Trophoblast cell (in vitro differentiated cells and primary cell): ENCODE results near the gene NCS1.

ENCODE experiments used
- DNase-seq, 2 donors: peaks; one replicate each; pipeline ENCODE4 v3.0.0-alpha.2; 2016
- H2AFZ ChIP-seq: 2 replicates; pipeline ENCODE4 v1.6.1; 2013; ENCODE audit warnings: low read length, moderate library complexity, mild to moderate bottlenecking; ENCODE audit not compliant: insufficient read depth, poor library complexity
- H2AK5ac ChIP-seq: 2 replicates; pipeline ENCODE4 v1.6.1; 2013; ENCODE audit warnings: mild to moderate bottlenecking, low read length
- H2BK120ac ChIP-seq: 2 replicates; pipeline ENCODE4 v1.6.1; 2013; ENCODE audit warnings: low read length, mild to moderate bottlenecking, moderate library complexity; ENCODE audit not compliant: insufficient read depth, poor library complexity
- H2BK12ac ChIP-seq: 2 replicates; pipeline ENCODE4 v1.6.1; 2013; ENCODE audit warnings: mild to moderate bottlenecking, low read length, moderate library complexity
- H2BK5ac ChIP-seq: 2 replicates; pipeline ENCODE4 v1.6.1; 2013; ENCODE audit warnings: low read length, low read depth, moderate library complexity, mild to moderate bottlenecking; ENCODE audit not compliant: poor library complexity
- H3K14ac ChIP-seq: 2 replicates; pipeline ENCODE4 v1.6.1; 2013; ENCODE audit warnings: mild to moderate bottlenecking, low read length
- H3K18ac ChIP-seq: 2 replicates; pipeline ENCODE4 v1.6.1; 2013; ENCODE audit warnings: mild to moderate bottlenecking, low read length
- H3K23ac ChIP-seq: 2 replicates; pipeline ENCODE4 v1.6.1; 2013; ENCODE audit warnings: low read length
- H3K27ac ChIP-seq: 2 replicates; pipeline ENCODE4 v1.5.1; 2013; ENCODE audit warnings: low read depth, mild to moderate bottlenecking, inconsistent platforms, low read length, moderate library complexity
- H3K27me3 ChIP-seq: 2 replicates; pipeline ENCODE4 v1.6.1; 2013; ENCODE audit warnings: inconsistent platforms, mild to moderate bottlenecking, low read length, moderate library complexity; ENCODE audit not compliant: insufficient read depth
- H3K36me3 ChIP-seq, 2 experiments: 1 replicate in 1 of 2; 2 replicates in 1 of 2; pipeline ENCODE4 v1.6.1; 2013; ENCODE audit warnings: low read length in 2 of 2, mild to moderate bottlenecking in 2 of 2, moderate library complexity in 1 of 2; ENCODE audit not compliant: insufficient read depth in 2 of 2, control insufficient read depth in 1 of 2
- H3K4ac ChIP-seq: 2 replicates; pipeline ENCODE4 v1.6.1; 2013; ENCODE audit warnings: low read depth, mild to moderate bottlenecking, low read length, moderate library complexity
- H3K4me1 ChIP-seq, 2 experiments: 1 replicate in 1 of 2; 2 replicates in 1 of 2; pipeline ENCODE4 v1.6.1; 2013; ENCODE audit warnings: low read length in 2 of 2, mild to moderate bottlenecking in 2 of 2, moderate library complexity in 1 of 2; ENCODE audit not compliant: insufficient read depth in 2 of 2, control insufficient read depth in 1 of 2
- H3K4me2 ChIP-seq: 2 replicates; pipeline ENCODE4 v1.6.1; 2013; ENCODE audit warnings: inconsistent platforms, mild to moderate bottlenecking, low read length, moderate library complexity
- H3K4me3 ChIP-seq: 2 replicates; pipeline ENCODE4 v1.5.1; 2013; ENCODE audit warnings: mild to moderate bottlenecking, low read depth, low read length, inconsistent platforms
- H3K79me1 ChIP-seq: one replicate; pipeline ENCODE4 v1.6.1; 2013; ENCODE audit warnings: low read length
- H3K79me2 ChIP-seq: 2 replicates; pipeline ENCODE4 v1.6.1; 2013; ENCODE audit warnings: low read length, mild to moderate bottlenecking; ENCODE audit not compliant: control insufficient read depth, insufficient read depth, poor library complexity
- H3K9ac ChIP-seq: 2 replicates; pipeline ENCODE4 v1.6.1; 2013; ENCODE audit warnings: mild to moderate bottlenecking, low read length
- H3K9me3 ChIP-seq: 2 replicates; pipeline ENCODE4 v1.6.1; 2013; ENCODE audit warnings: low read depth, mild to moderate bottlenecking, control low read depth, inconsistent platforms, low read length; ENCODE audit not compliant: insufficient read depth
- H4K12ac ChIP-seq: 2 replicates; pipeline ENCODE4 v1.6.1; 2013; ENCODE audit warnings: low read depth, mild to moderate bottlenecking, low read length, moderate library complexity
- H4K8ac ChIP-seq: 2 replicates; pipeline ENCODE4 v1.6.1; 2013; ENCODE audit warnings: low read depth, mild to moderate bottlenecking, low read length, moderate library complexity
- H4K91ac ChIP-seq: one replicate; pipeline ENCODE4 v1.6.1; 2013; ENCODE audit warnings: low read depth, mild to moderate bottlenecking, low read length, moderate library complexity
- WGBS: extraction: QIAGEN DNeasy Blood & Tissue Kit; methylation state at CpG from one replicate; pipeline ENCODE4 v1.1.7; 2013; ENCODE audit warnings: missing lambda C conversion rate; ENCODE audit not compliant: insufficient read length, insufficient coverage; ENCODE audit errors: extremely low coverage; 5-methylcytosine and 5-hydroxymethylcytosine counted together

Gene NCS1

GRCh38 chr9:130265431-130266235, 93.4 kb downstream of the NCS1 start, which contains the start of gene HMCN2:
TSS of gene HMCN2 (plus strand) at chr9:130265760. CDS start at chr9:130265879, 119 bp downstream.
- peak within 1 kb of the TSS; percentile 1 for H2AK5ac ChIP-seq
- no peak within 1 kb of the TSS for H3K4ac ChIP-seq
- no peak within 1 kb of the TSS for H3K27ac ChIP-seq
- peak within 1 kb of the TSS; percentile 30 for H3K4me3 ChIP-seq
- peaks cover 17 to 28% of the 10 kb centered on the region in 2 experiments for H3K4me1 ChIP-seq
- H3K9ac ChIP-seq: no peak within 1 kb of the TSS
- H3K9me3 ChIP-seq: peaks cover 2% of the 10 kb centered on the region
- H3K23ac ChIP-seq: no peak within 1 kb of the TSS
- H3K36me3 ChIP-seq: no peaks in the 10 kb centered on the region
- H2BK12ac ChIP-seq: no peak within 1 kb of the TSS
- H4K8ac ChIP-seq: peak within 1 kb of the TSS; percentile 17
- H4K12ac ChIP-seq: no peak within 1 kb of the TSS
- H3K18ac ChIP-seq: peak within 1 kb of the TSS; percentile 55
- H3K79me1 ChIP-seq: peaks cover 2% of the 10 kb centered on the region
- peak; percentile 81 to 85 for DNase-seq
- no peaks in the 10 kb centered on the region for H3K79me2 ChIP-seq
- no CpG with 5 or more reads among the region's 89 CpGs for WGBS
- no peaks in the 10 kb centered on the region for H3K27me3 ChIP-seq
- H3K14ac ChIP-seq: no peak within 1 kb of the TSS
- no peak within 1 kb of the TSS for H2BK120ac ChIP-seq
- peak within 1 kb of the TSS; percentile 44 for H4K91ac ChIP-seq
- H2AFZ ChIP-seq: peak within 1 kb of the TSS; percentile 81
- no peak within 1 kb of the TSS for H2BK5ac ChIP-seq
- peak within 1 kb of the TSS; percentile 64 for H3K4me2 ChIP-seq

GRCh38 chr9:130266236-130267098, 94.3 kb downstream of the NCS1 start:
- Histone ChIP-seq H3K4me2 (peak overlapping the region; percentile 64), H3K9ac (no peak overlapping the region), H3K79me1 (peaks cover 2% of the 10 kb centered on the region), H3K14ac (no peak overlapping the region), H2BK12ac (no peak overlapping the region), H2AFZ (peak overlapping the region; percentile 81), H3K4me3 (peak overlapping the region; percentile 30), H3K18ac (peak overlapping the region; percentile 55), H3K79me2 (no peaks in the 10 kb centered on the region), H2BK120ac (no peak overlapping the region), H4K91ac (peak overlapping the region; percentile 44), H3K9me3 (peaks cover 2% of the 10 kb centered on the region), H2BK5ac (no peak overlapping the region), H3K27ac (no peak overlapping the region), H3K4me1 (peaks cover 17 to 27% of the 10 kb centered on the region in 2 experiments), H4K12ac (no peak overlapping the region), H2AK5ac (no peak overlapping the region), H3K27me3 (no peaks in the 10 kb centered on the region), H3K4ac (no peak overlapping the region), H4K8ac (peak overlapping the region; percentile 15), H3K23ac (no peak overlapping the region), H3K36me3 (no peaks in the 10 kb centered on the region)
- WGBS: no CpG with 5 or more reads among the region's 41 CpGs
- peak; percentile 95 to 98 for DNase-seq

GRCh38 chr9:130267930-130268329, 95.7 kb downstream of the NCS1 start:
- H3K9ac ChIP-seq: no peak overlapping the region
- H2BK12ac ChIP-seq: no peak overlapping the region
- no peaks in the 10 kb centered on the region for H3K79me2 ChIP-seq
- no peak overlapping the region for H4K8ac ChIP-seq
- no peak overlapping the region for H4K12ac ChIP-seq
- peaks cover 2% of the 10 kb centered on the region for H3K79me1 ChIP-seq
- no peak overlapping the region for H2BK5ac ChIP-seq
- H3K23ac ChIP-seq: no peak overlapping the region
- H3K4me2 ChIP-seq: no peak overlapping the region
- no peak overlapping the region for H3K4ac ChIP-seq
- H2BK120ac ChIP-seq: no peak overlapping the region
- no peaks in the 10 kb centered on the region for H3K27me3 ChIP-seq
- peak overlapping the region; percentile 2 for H4K91ac ChIP-seq
- H2AFZ ChIP-seq: no peak overlapping the region
- H3K36me3 ChIP-seq: no peaks in the 10 kb centered on the region
- H3K14ac ChIP-seq: no peak overlapping the region
- H3K4me1 ChIP-seq: peaks cover 17 to 25% of the 10 kb centered on the region in 2 experiments
- no CpG with 5 or more reads among the region's 5 CpGs for WGBS
- no peak overlapping the region for H3K27ac ChIP-seq
- H2AK5ac ChIP-seq: no peak overlapping the region
- H3K9me3 ChIP-seq: peaks cover 2% of the 10 kb centered on the region
- no peak overlapping the region for H3K18ac ChIP-seq
- H3K4me3 ChIP-seq: no peak overlapping the region
- peak; percentile 72 to 84 for DNase-seq

- H2BK120ac ChIP-seq: peak overlapping the region; percentile 18
- H4K12ac ChIP-seq: no peak overlapping the region
- no peak overlapping the region for H4K91ac ChIP-seq
- H3K4me3 ChIP-seq: no peak overlapping the region
- peaks cover 17 to 23% of the 10 kb centered on the region in 2 experiments for H3K4me1 ChIP-seq
- no peaks in the 10 kb centered on the region for H3K36me3 ChIP-seq
- peak in 1 of 2 donors; percentile 46 for DNase-seq
- no CpG with 5 or more reads among the region's 16 CpGs for WGBS
- no peak overlapping the region for H3K14ac ChIP-seq
- peak overlapping the region; percentile 83 for H3K18ac ChIP-seq
- H3K4ac ChIP-seq: peak overlapping the region; percentile 23
- H2BK5ac ChIP-seq: no peak overlapping the region
- H3K9me3 ChIP-seq: peaks cover 2% of the 10 kb centered on the region
- peak overlapping the region; percentile 66 for H2AFZ ChIP-seq
- no peak overlapping the region for H2AK5ac ChIP-seq
- H2BK12ac ChIP-seq: no peak overlapping the region
- no peaks in the 10 kb centered on the region for H3K27me3 ChIP-seq
- H3K79me2 ChIP-seq: no peaks in the 10 kb centered on the region
- no peak overlapping the region for H3K4me2 ChIP-seq
- H3K79me1 ChIP-seq: peaks cover 2% of the 10 kb centered on the region
- H3K9ac ChIP-seq: no peak overlapping the region
- H3K23ac ChIP-seq: no peak overlapping the region
- no peak overlapping the region for H3K27ac ChIP-seq
- no peak overlapping the region for H4K8ac ChIP-seq
These were observed 96.5 kb downstream of the NCS1 start for GRCh38 chr9:130268521-130269211.
